ENCODE results near the gene ZFC3H1.

DNA sequence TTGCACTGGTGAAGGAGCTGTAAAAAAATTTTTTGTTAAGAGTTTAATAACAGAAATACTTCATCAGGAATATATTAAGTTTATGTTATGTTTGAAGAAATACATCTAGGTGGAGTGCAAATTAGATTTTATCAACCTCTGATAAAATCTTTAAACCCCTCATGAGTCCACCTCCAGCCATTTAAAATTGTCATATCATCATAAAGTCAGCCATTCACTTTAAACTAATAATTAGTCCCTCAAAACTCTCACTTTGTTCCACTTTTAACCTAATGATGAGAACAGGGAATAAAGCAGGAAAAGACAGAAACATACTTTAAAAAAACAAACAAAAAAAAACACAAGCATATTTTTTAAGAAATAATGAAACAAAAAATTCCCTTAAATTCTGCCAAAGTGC is 25.1 kb downstream of the ZFC3H1 start:
- TF ChIP-seq EZH2 (IDR thresholded peaks at IDR 0.05; ENCODE audit: insufficient read depth, poor library complexity, severe bottlenecking) = no peak
- TF ChIP-seq EZH2phosphoT487 (IDR thresholded peaks at IDR 0.05; ENCODE audit: insufficient read depth, low read depth) = no peak
